GM23338 (cell line): Measurements from ENCODE around the gene EGFL6. TPM values are rescaled to one million over a fixed set of nuclear protein-coding genes. Genes with fewer than 3 reads are reported as not detected.

ENCODE experiments used
- ATAC-seq: fragments of 200-7000 bp; cut with Tn5 transposase; 3 replicates; pipeline ENCODE4 v1.9.1; 2020
- DNase-seq: peaks from one replicate; pipeline ENCODE4 v3.0.0-alpha.2; 2015; ENCODE audit warnings: low spot score
- H2AFZ ChIP-seq: fragments of 200-600 bp; sonication (generic); 2 replicates; pipeline ENCODE4 v1.8.0; 2016; ENCODE audit warnings: antibody characterized with exemption, mild to moderate bottlenecking, moderate library complexity
- H3F3A ChIP-seq: fragments of 200-600 bp; sonication (generic); replicated peaks from 2 replicates; pipeline ENCODE4 v1.8.0; 2017; ENCODE audit warnings: antibody characterized with exemption, mixed run types, low read depth
- H3K27ac ChIP-seq: fragments of 200-600 bp; sonication (generic); 2 replicates; pipeline ENCODE4 v1.6.1; 2016; ENCODE audit warnings: low read depth
- H3K27me3 ChIP-seq: fragments of 200-600 bp; sonication (generic); 2 replicates; pipeline ENCODE4 v1.8.0; 2016; ENCODE audit warnings: mild to moderate bottlenecking, mixed run types, moderate library complexity; ENCODE audit not compliant: insufficient read depth
- H3K36me3 ChIP-seq: fragments of 200-600 bp; sonication (generic); 2 replicates; pipeline ENCODE4 v1.8.0; 2016; ENCODE audit warnings: mild to moderate bottlenecking; ENCODE audit not compliant: insufficient read depth
- H3K4me1 ChIP-seq: fragments of 200-600 bp; sonication (generic); 2 replicates; pipeline ENCODE4 v1.8.0; 2016; ENCODE audit warnings: mild to moderate bottlenecking, moderate library complexity; ENCODE audit not compliant: insufficient read depth
- H3K4me2 ChIP-seq: fragments of 200-600 bp; sonication (generic); 2 replicates; pipeline ENCODE4 v1.7.1; 2017; ENCODE audit warnings: mixed run types
- H3K4me3 ChIP-seq: fragments of 200-600 bp; sonication (generic); 2 replicates; pipeline ENCODE4 v1.6.1; 2016; ENCODE audit warnings: mixed run types
- H3K79me2 ChIP-seq: fragments of 200-600 bp; sonication (generic); replicated peaks from 2 replicates; pipeline ENCODE4 v1.8.0; 2017; ENCODE audit warnings: mild to moderate bottlenecking; ENCODE audit not compliant: insufficient read depth
- H3K9me2 ChIP-seq: fragments of 200-600 bp; sonication (generic); 2 replicates; pipeline ENCODE4 v1.8.0; 2017; ENCODE audit not compliant: insufficient read depth
- H4K20me1 ChIP-seq: fragments of 200-600 bp; sonication (generic); replicated peaks from 2 replicates; pipeline ENCODE4 v1.8.0; 2017; ENCODE audit warnings: mild to moderate bottlenecking; ENCODE audit not compliant: insufficient read depth
- H3K27ac Mint-ChIP-seq: 2 replicates; pipeline ENCODE4 v1.8.0; 2020; ENCODE audit warnings: inconsistent platforms, mild to moderate bottlenecking, moderate library complexity, mixed read lengths
- H3K27me3 Mint-ChIP-seq: 3 replicates; pipeline ENCODE4 v1.8.0; 2022; ENCODE audit warnings: low read depth, mild to moderate bottlenecking, moderate library complexity, mixed read lengths, inconsistent platforms; ENCODE audit not compliant: insufficient read depth, poor library complexity
- H3K36me3 Mint-ChIP-seq: 3 replicates; pipeline ENCODE4 v1.8.0; 2021; ENCODE audit warnings: low read depth, mild to moderate bottlenecking, inconsistent platforms, moderate library complexity, mixed read lengths
- H3K4me1 Mint-ChIP-seq: 3 replicates; pipeline ENCODE4 v1.8.0; 2020; ENCODE audit warnings: mild to moderate bottlenecking, inconsistent platforms, mixed read lengths
- H3K4me3 Mint-ChIP-seq: 3 replicates; pipeline ENCODE4 v1.8.0; 2021; ENCODE audit warnings: moderate library complexity, mild to moderate bottlenecking, inconsistent platforms, mixed read lengths
- H3K9me3 Mint-ChIP-seq: 3 replicates; pipeline ENCODE4 v1.8.0; 2020; ENCODE audit warnings: moderate library complexity, mild to moderate bottlenecking, inconsistent platforms, mixed read lengths
- CREB1 ChIP-seq: fragments of 250-450 bp; sonication (Bioruptor Pico); IDR thresholded peaks from 2 replicates; pipeline ENCODE4 v1.5.0; 2020; ENCODE audit warnings: low read depth, mild to moderate bottlenecking, moderate library complexity
- EZH2 ChIP-seq: fragments of 200-600 bp; sonication (generic); IDR thresholded peaks from one replicate; pipeline ENCODE4 v1.8.0; 2017; ENCODE audit warnings: antibody characterized with exemption, mild to moderate bottlenecking, low read depth; ENCODE audit not compliant: unreplicated experiment
- EZH2phosphoT487 ChIP-seq: fragments of 200-600 bp; sonication (generic); IDR thresholded peaks from one replicate; pipeline ENCODE4 v1.8.1; 2018; ENCODE audit warnings: antibody characterized with exemption; ENCODE audit not compliant: unreplicated experiment
- JUNB ChIP-seq: IDR thresholded peaks from one replicate; pipeline ENCODE4 v1.6.1; 2016; ENCODE audit warnings: antibody characterized with exemption; ENCODE audit not compliant: unreplicated experiment
- NANOG ChIP-seq: IDR thresholded peaks from 2 replicates; pipeline ENCODE4 v1.6.1; 2016; ENCODE audit warnings: antibody characterized with exemption, borderline replicate concordance
- POLR2AphosphoS5 ChIP-seq: IDR thresholded peaks from 2 replicates; pipeline ENCODE4 v1.6.1; 2016; ENCODE audit warnings: antibody characterized with exemption, low read depth
- STAT1 ChIP-seq: IDR thresholded peaks from one replicate; pipeline ENCODE4 v1.6.1; 2016; ENCODE audit warnings: antibody characterized with exemption; ENCODE audit not compliant: unreplicated experiment
- ZNF114 ChIP-seq: fragments of 250-450 bp; sonication (Bioruptor Pico); IDR thresholded peaks from 2 replicates; pipeline ENCODE4 v1.5.0; 2020; ENCODE audit warnings: mild to moderate bottlenecking, moderate library complexity
- ZNF331 ChIP-seq: fragments of 250-450 bp; sonication (Bioruptor Pico); IDR thresholded peaks from 2 replicates; pipeline ENCODE4 v1.5.0; 2020; ENCODE audit warnings: low read depth, mild to moderate bottlenecking, moderate library complexity
- polyA plus RNA-seq: library from polyadenylated mRNA; unstranded; fragments of >200 nt; fragmentation: Nextera tagmentation; extraction: Ambion mirVana; gene quantifications from 2 replicates; pipeline ENCODE4 v1.2.1, GENCODE V29; 2016
- total RNA-seq: library from RNA; depleted of rRNA; stranded (reverse); fragments of >200 nt; shearing (Covaris generic); gene quantifications from 2 replicates; pipeline ENCODE4 v1.2.3, GENCODE V29; 2014
- TF ChIP-seq, protein P1 (sequence below), 2 experiments: fragments of 200-600 bp in 1 of 2; sonication (generic) in 1 of 2; conservative IDR thresholded peaks; 2 replicates each; pipeline versions ENCODE4 v1.5.1 to v1.6.1; 2016 to 2017; ENCODE audit warnings: antibody characterized with exemption in 2 of 2, low read depth in 2 of 2, mild to moderate bottlenecking in 2 of 2, moderate library complexity in 1 of 2
- TF ChIP-seq, protein P2 (sequence below): IDR thresholded peaks from one replicate; pipeline ENCODE4 v1.6.1; 2018; ENCODE audit warnings: antibody characterized with exemption; ENCODE audit not compliant: unreplicated experiment
- TF ChIP-seq, protein P3 (sequence below): IDR thresholded peaks from 2 replicates; pipeline ENCODE4 v1.6.1; 2016; ENCODE audit warnings: antibody characterized with exemption
- TF ChIP-seq, protein P4 (sequence below): fragments of 250-450 bp; sonication (Bioruptor Pico); IDR thresholded peaks from 2 replicates; pipeline ENCODE4 v1.5.0; 2020; ENCODE audit warnings: mild to moderate bottlenecking, moderate library complexity

The EGFL6 gene
- total and polyA plus RNA-seq, 2 experiments from 2014 or later, result 1.2 to 2.6 TPM

DNA sequence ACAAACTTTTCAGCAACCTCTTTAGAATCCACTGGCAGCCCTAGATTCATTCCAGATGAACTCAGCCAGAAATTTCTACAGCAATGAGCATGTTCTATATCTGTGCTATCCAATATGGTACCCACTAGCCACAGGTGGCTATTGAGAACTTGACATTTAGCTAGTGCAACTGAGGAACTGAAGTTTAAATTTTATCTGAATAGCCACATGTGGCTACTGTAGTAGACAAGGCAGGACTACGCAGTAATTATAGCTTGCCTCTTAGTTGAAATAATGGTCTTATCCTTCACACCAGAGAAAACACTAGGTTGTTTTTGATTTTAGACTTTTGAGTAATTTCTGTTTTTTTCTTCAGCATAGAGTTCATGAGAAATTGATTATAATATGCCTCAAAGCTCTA, 80.9 kb downstream of the EGFL6 start:
- peaks cover 8% of the 10 kb centered on the region; the same call in 2 of the 3 replicates for H3K4me1 Mint-ChIP-seq
- Histone ChIP-seq H3K4me1 (peaks cover 8% of the 10 kb centered on the region; the same call in 1 of the 2 replicates), H3K27ac (no peak overlapping the region), H3K4me2 (no peak overlapping the region), H3K9me2 (no peaks in the 10 kb centered on the region), H3K79me2 (no peaks in the 10 kb centered on the region), H3F3A (peaks cover 7% of the 10 kb centered on the region; the same call in 1 of the 2 replicates), H3K27me3 (no peaks in the 10 kb centered on the region), H4K20me1 (no peaks in the 10 kb centered on the region), H3K4me3 (no peak overlapping the region), H2AFZ (no peak overlapping the region), H3K36me3 (no peaks in the 10 kb centered on the region)
- peaks cover 2% of the 10 kb centered on the region for H3K27me3 Mint-ChIP-seq
- TF ChIP-seq JUNB, result no peak
- TF ChIP-seq, protein P1, sequence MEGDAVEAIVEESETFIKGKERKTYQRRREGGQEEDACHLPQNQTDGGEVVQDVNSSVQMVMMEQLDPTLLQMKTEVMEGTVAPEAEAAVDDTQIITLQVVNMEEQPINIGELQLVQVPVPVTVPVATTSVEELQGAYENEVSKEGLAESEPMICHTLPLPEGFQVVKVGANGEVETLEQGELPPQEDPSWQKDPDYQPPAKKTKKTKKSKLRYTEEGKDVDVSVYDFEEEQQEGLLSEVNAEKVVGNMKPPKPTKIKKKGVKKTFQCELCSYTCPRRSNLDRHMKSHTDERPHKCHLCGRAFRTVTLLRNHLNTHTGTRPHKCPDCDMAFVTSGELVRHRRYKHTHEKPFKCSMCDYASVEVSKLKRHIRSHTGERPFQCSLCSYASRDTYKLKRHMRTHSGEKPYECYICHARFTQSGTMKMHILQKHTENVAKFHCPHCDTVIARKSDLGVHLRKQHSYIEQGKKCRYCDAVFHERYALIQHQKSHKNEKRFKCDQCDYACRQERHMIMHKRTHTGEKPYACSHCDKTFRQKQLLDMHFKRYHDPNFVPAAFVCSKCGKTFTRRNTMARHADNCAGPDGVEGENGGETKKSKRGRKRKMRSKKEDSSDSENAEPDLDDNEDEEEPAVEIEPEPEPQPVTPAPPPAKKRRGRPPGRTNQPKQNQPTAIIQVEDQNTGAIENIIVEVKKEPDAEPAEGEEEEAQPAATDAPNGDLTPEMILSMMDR (conservative IDR thresholded peaks at IDR 0.05; ENCODE audit: low read depth in 2 of 2), result no peak
- no peak for TF ChIP-seq ZNF331 (CRISPR knock-in tag)
- TF ChIP-seq POLR2AphosphoS5, result no peak
- TF ChIP-seq, protein P2, sequence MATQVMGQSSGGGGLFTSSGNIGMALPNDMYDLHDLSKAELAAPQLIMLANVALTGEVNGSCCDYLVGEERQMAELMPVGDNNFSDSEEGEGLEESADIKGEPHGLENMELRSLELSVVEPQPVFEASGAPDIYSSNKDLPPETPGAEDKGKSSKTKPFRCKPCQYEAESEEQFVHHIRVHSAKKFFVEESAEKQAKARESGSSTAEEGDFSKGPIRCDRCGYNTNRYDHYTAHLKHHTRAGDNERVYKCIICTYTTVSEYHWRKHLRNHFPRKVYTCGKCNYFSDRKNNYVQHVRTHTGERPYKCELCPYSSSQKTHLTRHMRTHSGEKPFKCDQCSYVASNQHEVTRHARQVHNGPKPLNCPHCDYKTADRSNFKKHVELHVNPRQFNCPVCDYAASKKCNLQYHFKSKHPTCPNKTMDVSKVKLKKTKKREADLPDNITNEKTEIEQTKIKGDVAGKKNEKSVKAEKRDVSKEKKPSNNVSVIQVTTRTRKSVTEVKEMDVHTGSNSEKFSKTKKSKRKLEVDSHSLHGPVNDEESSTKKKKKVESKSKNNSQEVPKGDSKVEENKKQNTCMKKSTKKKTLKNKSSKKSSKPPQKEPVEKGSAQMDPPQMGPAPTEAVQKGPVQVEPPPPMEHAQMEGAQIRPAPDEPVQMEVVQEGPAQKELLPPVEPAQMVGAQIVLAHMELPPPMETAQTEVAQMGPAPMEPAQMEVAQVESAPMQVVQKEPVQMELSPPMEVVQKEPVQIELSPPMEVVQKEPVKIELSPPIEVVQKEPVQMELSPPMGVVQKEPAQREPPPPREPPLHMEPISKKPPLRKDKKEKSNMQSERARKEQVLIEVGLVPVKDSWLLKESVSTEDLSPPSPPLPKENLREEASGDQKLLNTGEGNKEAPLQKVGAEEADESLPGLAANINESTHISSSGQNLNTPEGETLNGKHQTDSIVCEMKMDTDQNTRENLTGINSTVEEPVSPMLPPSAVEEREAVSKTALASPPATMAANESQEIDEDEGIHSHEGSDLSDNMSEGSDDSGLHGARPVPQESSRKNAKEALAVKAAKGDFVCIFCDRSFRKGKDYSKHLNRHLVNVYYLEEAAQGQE, result no peak
- TF ChIP-seq CREB1 (CRISPR knock-in tag), result no peak
- no peak for TF ChIP-seq NANOG
- TF ChIP-seq STAT1, result no peak
- TF ChIP-seq ZNF114 (CRISPR knock-in tag), result no peak
- no peak for TF ChIP-seq EZH2
- TF ChIP-seq, protein P3, sequence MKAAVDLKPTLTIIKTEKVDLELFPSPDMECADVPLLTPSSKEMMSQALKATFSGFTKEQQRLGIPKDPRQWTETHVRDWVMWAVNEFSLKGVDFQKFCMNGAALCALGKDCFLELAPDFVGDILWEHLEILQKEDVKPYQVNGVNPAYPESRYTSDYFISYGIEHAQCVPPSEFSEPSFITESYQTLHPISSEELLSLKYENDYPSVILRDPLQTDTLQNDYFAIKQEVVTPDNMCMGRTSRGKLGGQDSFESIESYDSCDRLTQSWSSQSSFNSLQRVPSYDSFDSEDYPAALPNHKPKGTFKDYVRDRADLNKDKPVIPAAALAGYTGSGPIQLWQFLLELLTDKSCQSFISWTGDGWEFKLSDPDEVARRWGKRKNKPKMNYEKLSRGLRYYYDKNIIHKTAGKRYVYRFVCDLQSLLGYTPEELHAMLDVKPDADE, result no peak
- TF ChIP-seq, protein P4, sequence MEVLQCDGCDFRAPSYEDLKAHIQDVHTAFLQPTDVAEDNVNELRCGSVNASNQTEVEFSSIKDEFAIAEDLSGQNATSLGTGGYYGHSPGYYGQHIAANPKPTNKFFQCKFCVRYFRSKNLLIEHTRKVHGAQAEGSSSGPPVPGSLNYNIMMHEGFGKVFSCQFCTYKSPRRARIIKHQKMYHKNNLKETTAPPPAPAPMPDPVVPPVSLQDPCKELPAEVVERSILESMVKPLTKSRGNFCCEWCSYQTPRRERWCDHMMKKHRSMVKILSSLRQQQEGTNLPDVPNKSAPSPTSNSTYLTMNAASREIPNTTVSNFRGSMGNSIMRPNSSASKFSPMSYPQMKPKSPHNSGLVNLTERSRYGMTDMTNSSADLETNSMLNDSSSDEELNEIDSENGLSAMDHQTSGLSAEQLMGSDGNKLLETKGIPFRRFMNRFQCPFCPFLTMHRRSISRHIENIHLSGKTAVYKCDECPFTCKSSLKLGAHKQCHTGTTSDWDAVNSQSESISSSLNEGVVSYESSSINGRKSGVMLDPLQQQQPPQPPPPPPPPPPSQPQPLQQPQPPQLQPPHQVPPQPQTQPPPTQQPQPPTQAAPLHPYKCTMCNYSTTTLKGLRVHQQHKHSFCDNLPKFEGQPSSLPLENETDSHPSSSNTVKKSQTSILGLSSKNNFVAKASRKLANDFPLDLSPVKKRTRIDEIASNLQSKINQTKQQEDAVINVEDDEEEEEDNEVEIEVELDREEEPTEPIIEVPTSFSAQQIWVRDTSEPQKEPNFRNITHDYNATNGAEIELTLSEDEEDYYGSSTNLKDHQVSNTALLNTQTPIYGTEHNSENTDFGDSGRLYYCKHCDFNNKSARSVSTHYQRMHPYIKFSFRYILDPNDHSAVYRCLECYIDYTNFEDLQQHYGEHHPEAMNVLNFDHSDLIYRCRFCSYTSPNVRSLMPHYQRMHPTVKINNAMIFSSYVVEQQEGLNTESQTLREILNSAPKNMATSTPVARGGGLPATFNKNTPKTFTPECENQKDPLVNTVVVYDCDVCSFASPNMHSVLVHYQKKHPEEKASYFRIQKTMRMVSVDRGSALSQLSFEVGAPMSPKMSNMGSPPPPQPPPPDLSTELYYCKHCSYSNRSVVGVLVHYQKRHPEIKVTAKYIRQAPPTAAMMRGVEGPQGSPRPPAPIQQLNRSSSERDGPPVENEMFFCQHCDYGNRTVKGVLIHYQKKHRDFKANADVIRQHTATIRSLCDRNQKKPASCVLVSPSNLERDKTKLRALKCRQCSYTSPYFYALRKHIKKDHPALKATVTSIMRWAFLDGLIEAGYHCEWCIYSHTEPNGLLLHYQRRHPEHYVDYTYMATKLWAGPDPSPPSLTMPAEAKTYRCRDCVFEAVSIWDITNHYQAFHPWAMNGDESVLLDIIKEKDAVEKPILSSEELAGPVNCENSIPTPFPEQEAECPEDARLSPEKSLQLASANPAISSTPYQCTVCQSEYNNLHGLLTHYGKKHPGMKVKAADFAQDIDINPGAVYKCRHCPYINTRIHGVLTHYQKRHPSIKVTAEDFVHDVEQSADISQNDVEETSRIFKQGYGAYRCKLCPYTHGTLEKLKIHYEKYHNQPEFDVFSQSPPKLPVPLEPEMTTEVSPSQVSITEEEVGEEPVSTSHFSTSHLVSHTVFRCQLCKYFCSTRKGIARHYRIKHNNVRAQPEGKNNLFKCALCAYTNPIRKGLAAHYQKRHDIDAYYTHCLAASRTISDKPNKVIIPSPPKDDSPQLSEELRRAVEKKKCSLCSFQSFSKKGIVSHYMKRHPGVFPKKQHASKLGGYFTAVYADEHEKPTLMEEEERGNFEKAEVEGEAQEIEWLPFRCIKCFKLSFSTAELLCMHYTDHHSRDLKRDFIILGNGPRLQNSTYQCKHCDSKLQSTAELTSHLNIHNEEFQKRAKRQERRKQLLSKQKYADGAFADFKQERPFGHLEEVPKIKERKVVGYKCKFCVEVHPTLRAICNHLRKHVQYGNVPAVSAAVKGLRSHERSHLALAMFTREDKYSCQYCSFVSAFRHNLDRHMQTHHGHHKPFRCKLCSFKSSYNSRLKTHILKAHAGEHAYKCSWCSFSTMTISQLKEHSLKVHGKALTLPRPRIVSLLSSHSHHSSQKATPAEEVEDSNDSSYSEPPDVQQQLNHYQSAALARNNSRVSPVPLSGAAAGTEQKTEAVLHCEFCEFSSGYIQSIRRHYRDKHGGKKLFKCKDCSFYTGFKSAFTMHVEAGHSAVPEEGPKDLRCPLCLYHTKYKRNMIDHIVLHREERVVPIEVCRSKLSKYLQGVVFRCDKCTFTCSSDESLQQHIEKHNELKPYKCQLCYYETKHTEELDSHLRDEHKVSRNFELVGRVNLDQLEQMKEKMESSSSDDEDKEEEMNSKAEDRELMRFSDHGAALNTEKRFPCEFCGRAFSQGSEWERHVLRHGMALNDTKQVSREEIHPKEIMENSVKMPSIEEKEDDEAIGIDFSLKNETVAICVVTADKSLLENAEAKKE (CRISPR knock-in tag), result no peak
- no peak for TF ChIP-seq EZH2phosphoT487
- H3K27ac Mint-ChIP-seq, result no peak overlapping the region
- no peak overlapping the region for H3K4me3 Mint-ChIP-seq
- H3K9me3 Mint-ChIP-seq, result no peaks in the 10 kb centered on the region
- DNase-seq (no peak), ATAC-seq (no peak)
- H3K36me3 Mint-ChIP-seq, result no peaks in the 10 kb centered on the region
